Hepatocyte (in vitro differentiated cells): ENCODE data around the gene ING3. TPM values are rescaled to one million over a fixed set of nuclear protein-coding genes. Genes with fewer than 3 reads are reported as not detected.

Source experiments
- DNase-seq: peaks from one replicate; pipeline ENCODE4 v3.0.0-alpha.2; 2016; ENCODE audit warnings: low spot score
- H2AFZ ChIP-seq: fragments of 200-600 bp; sonication (generic); 2 replicates; pipeline ENCODE4 v1.6.0; 2016; ENCODE audit warnings: antibody characterized with exemption, mild to moderate bottlenecking
- H3K27ac ChIP-seq: fragments of 200-600 bp; sonication (generic); 2 replicates; pipeline ENCODE4 v1.5.1; 2016; ENCODE audit warnings: mild to moderate bottlenecking
- H3K27me3 ChIP-seq: fragments of 200-600 bp; sonication (generic); 2 replicates; pipeline ENCODE4 v1.6.1; 2016
- H3K36me3 ChIP-seq: fragments of 200-600 bp; sonication (generic); replicated peaks from 2 replicates; pipeline ENCODE4 v1.5.1; 2016; ENCODE audit warnings: low read depth; ENCODE audit not compliant: insufficient read depth
- H3K4me1 ChIP-seq: fragments of 200-600 bp; sonication (generic); 2 replicates; pipeline ENCODE4 v1.5.1; 2016; ENCODE audit warnings: mild to moderate bottlenecking, moderate library complexity; ENCODE audit not compliant: insufficient read depth
- H3K4me2 ChIP-seq: fragments of 200-600 bp; sonication (generic); 2 replicates; pipeline ENCODE4 v1.6.0; 2016
- H3K4me3 ChIP-seq: fragments of 200-600 bp; sonication (generic); 2 replicates; pipeline ENCODE4 v1.5.1; 2016; ENCODE audit warnings: mild to moderate bottlenecking
- H3K79me2 ChIP-seq: fragments of 200-600 bp; sonication (generic); 2 replicates; pipeline ENCODE4 v1.6.0; 2017; ENCODE audit warnings: mild to moderate bottlenecking
- H3K9me2 ChIP-seq: fragments of 200-600 bp; sonication (generic); replicated peaks from 2 replicates; pipeline ENCODE4 v1.6.0; 2017; ENCODE audit warnings: mild to moderate bottlenecking; ENCODE audit not compliant: insufficient read depth
- H3K9me3 ChIP-seq: fragments of 200-600 bp; sonication (generic); 2 replicates; pipeline ENCODE4 v1.5.1; 2016; ENCODE audit warnings: low read depth, mild to moderate bottlenecking
- H4K20me1 ChIP-seq: fragments of 200-600 bp; sonication (generic); 2 replicates; pipeline ENCODE4 v1.6.0; 2016; ENCODE audit warnings: mild to moderate bottlenecking; ENCODE audit not compliant: insufficient read depth, poor library complexity, severe bottlenecking
- CTCF ChIP-seq: fragments of 200-600 bp; sonication (generic); IDR thresholded peaks from 2 replicates; pipeline ENCODE4 v1.5.1; 2016; ENCODE audit warnings: antibody characterized with exemption, mild to moderate bottlenecking; ENCODE audit not compliant: poor library complexity
- EZH2 ChIP-seq: fragments of 200-600 bp; sonication (generic); IDR thresholded peaks from 2 replicates; pipeline ENCODE4 v1.6.1; 2016; ENCODE audit warnings: antibody characterized with exemption, mild to moderate bottlenecking, borderline replicate concordance
- EZH2phosphoT487 ChIP-seq: fragments of 200-600 bp; sonication (generic); IDR thresholded peaks from one replicate; pipeline ENCODE4 v1.6.1; 2018; ENCODE audit warnings: antibody characterized with exemption, mild to moderate bottlenecking, low read depth, moderate library complexity; ENCODE audit not compliant: unreplicated experiment, severe bottlenecking
- WGBS: methylation state at CpG from one replicate; pipeline ENCODE4 v1.1.6; 2016; ENCODE audit warnings: low lambda C conversion rate; ENCODE audit errors: missing lambda C conversion rate; 5-methylcytosine and 5-hydroxymethylcytosine counted together
- polyA plus RNA-seq: library from polyadenylated mRNA; unstranded; fragments of >200 nt; fragmentation: Nextera tagmentation; extraction: Ambion mirVana; gene quantifications from 2 replicates; pipeline ENCODE4 v1.2.1, GENCODE V29; 2016
- total RNA-seq: library from RNA; depleted of rRNA; stranded (reverse); fragments of >200 nt; gene quantifications from 2 replicates; pipeline ENCODE4 v1.2.3, GENCODE V29; 2014

The ING3 gene
- total and polyA plus RNA-seq, 2 experiments from 2014 or later, result 14.1 to 29.6 TPM

GRCh38 chr7:120931243-120931642 is 19.3 kb upstream of the ING3 start:
- H3K27me3 ChIP-seq, result no peaks in the 10 kb centered on the region
- no peak overlapping the region for H3K27ac ChIP-seq
- no peaks in the 10 kb centered on the region for H3K36me3 ChIP-seq
- no peak overlapping the region for H3K4me3 ChIP-seq
- H3K4me1 ChIP-seq, result no peaks in the 10 kb centered on the region
- WGBS, result 70% methylated on average over 1 of the region's 1 CpG
- no peaks in the 10 kb centered on the region for H3K79me2 ChIP-seq
- no peak overlapping the region for H2AFZ ChIP-seq
- DNase-seq, result no peak
- H3K9me3 ChIP-seq, result no peaks in the 10 kb centered on the region
- H4K20me1 ChIP-seq, result no peaks in the 10 kb centered on the region
- TF ChIP-seq EZH2, result no peak
- no peak for TF ChIP-seq CTCF
- no peak for TF ChIP-seq EZH2phosphoT487
- H3K9me2 ChIP-seq, result no peaks in the 10 kb centered on the region
- no peak overlapping the region for H3K4me2 ChIP-seq

- WGBS, result 86% methylated on average over 1 of the region's 1 CpG
- Histone ChIP-seq H3K4me2 (no peak overlapping the region), H3K27ac (no peak overlapping the region), H4K20me1 (no peaks in the 10 kb centered on the region), H3K79me2 (no peaks in the 10 kb centered on the region), H3K4me1 (no peaks in the 10 kb centered on the region), H3K9me3 (no peaks in the 10 kb centered on the region), H3K9me2 (no peaks in the 10 kb centered on the region), H3K27me3 (no peaks in the 10 kb centered on the region), H3K36me3 (no peaks in the 10 kb centered on the region), H3K4me3 (no peak overlapping the region), H2AFZ (no peak overlapping the region)
- TF ChIP-seq EZH2 (no peak), EZH2phosphoT487 (no peak), CTCF (no peak)
- no peak for DNase-seq
Measured at GRCh38 chr7:120933475-120933874, 17.1 kb upstream of the ING3 start.

GRCh38 chr7:120939345-120939744 is 11.2 kb upstream of the ING3 start:
- WGBS, result 85% methylated on average over 3 of the region's 3 CpGs
- DNase-seq, result no peak
- no peaks in the 10 kb centered on the region for H3K9me3 ChIP-seq
- H3K4me3 ChIP-seq, result no peak overlapping the region
- TF ChIP-seq CTCF (no peak), EZH2 (no peak), EZH2phosphoT487 (no peak)
- H3K4me1 ChIP-seq, result no peaks in the 10 kb centered on the region
- H3K9me2 ChIP-seq, result no peaks in the 10 kb centered on the region
- H3K79me2 ChIP-seq, result no peaks in the 10 kb centered on the region
- no peak overlapping the region for H3K27ac ChIP-seq
- H4K20me1 ChIP-seq, result no peaks in the 10 kb centered on the region
- no peaks in the 10 kb centered on the region for H3K36me3 ChIP-seq
- H3K27me3 ChIP-seq, result no peaks in the 10 kb centered on the region
- no peak overlapping the region for H2AFZ ChIP-seq
- H3K4me2 ChIP-seq, result no peak overlapping the region

- Histone ChIP-seq H3K27ac (no peak overlapping the region), H3K9me3 (no peaks in the 10 kb centered on the region), H3K27me3 (no peaks in the 10 kb centered on the region), H2AFZ (no peak overlapping the region), H3K4me1 (peaks cover 6% of the 10 kb centered on the region), H3K4me3 (no peak overlapping the region), H3K4me2 (no peak overlapping the region), H3K36me3 (no peaks in the 10 kb centered on the region), H3K79me2 (no peaks in the 10 kb centered on the region), H4K20me1 (no peaks in the 10 kb centered on the region), H3K9me2 (no peaks in the 10 kb centered on the region)
- 63% methylated on average over 1 of the region's 1 CpG for WGBS
- DNase-seq, result no peak
- TF ChIP-seq EZH2, result no peak
- peak; percentile 46 for TF ChIP-seq CTCF
Measured at GRCh38 chr7:120941064-120941463, 9.5 kb upstream of the ING3 start.
